Naive thymus-derived CD8-positive, alpha-beta T cell (primary cell): Measurements from ENCODE around the gene IER2. TPM values are rescaled to one million over a fixed set of nuclear protein-coding genes. Genes with fewer than 3 reads are reported as not detected.
"Not testable (repeated sequence)": the region's sequence is repeated elsewhere in the genome, so short reads cannot be mapped to it uniquely, and the experiment has no call there.

Experiments used
- ATAC-seq, 2 donors: fragments of 150-1000 bp; cut with Tn5 transposase in 1 of 2; sonication (Bioruptor Pico), chemical (Tn5 transposase) in 1 of 2; 1 replicate in 1 of 2; 2 replicates in 1 of 2; pipeline ENCODE4 v1.10.0; 2021; ENCODE audit warnings: mild to moderate bottlenecking in 2 of 2, moderate library complexity in 2 of 2
- POLR2A ChIA-PET: fragments of 350-600 bp; sonication (Branson Sonifier 250); formaldehyde crosslinking; loops from one replicate; lab custom pipeline; 2021; ENCODE audit warnings: antibody characterized with exemption; lab: Charles Lee
- DNase-seq, 10 donors: peaks; one replicate each; pipeline versions ENCODE4 v3.0.0 to v3.0.0-alpha.2; 2020 to 2022
- H3K27ac Mint-ChIP-seq, 10 donors: one replicate each; pipeline ENCODE4 v1.8.0; 2020 to 2022; ENCODE audit warnings: mild to moderate bottlenecking in 10 of 10, mixed read lengths in 10 of 10, moderate library complexity in 4 of 10, inconsistent platforms in 1 of 10
- H3K27me3 Mint-ChIP-seq, 5 donors: one replicate each; pipeline ENCODE4 v1.8.0; 2021 to 2022; ENCODE audit warnings: mixed read lengths in 5 of 5
- H3K36me3 Mint-ChIP-seq, 3 donors: one replicate each; pipeline ENCODE4 v1.8.0; 2020 to 2022; ENCODE audit warnings: mixed read lengths in 3 of 3, mild to moderate bottlenecking in 2 of 3, inconsistent platforms in 1 of 3
- H3K4me1 Mint-ChIP-seq, 4 donors: one replicate each; pipeline ENCODE4 v1.8.0; 2021 to 2022; ENCODE audit warnings: mixed read lengths in 4 of 4
- H3K4me3 Mint-ChIP-seq, 10 donors: one replicate each; pipeline ENCODE4 v1.8.0; 2020 to 2022; ENCODE audit warnings: mild to moderate bottlenecking in 10 of 10, mixed read lengths in 10 of 10, moderate library complexity in 6 of 10, inconsistent platforms in 1 of 10
- H3K9me3 Mint-ChIP-seq, 9 donors: one replicate each; pipeline ENCODE4 v1.8.0; 2020 to 2022; ENCODE audit warnings: mixed read lengths in 9 of 9, mild to moderate bottlenecking in 3 of 9, inconsistent platforms in 1 of 9, moderate library complexity in 1 of 9
- polyA plus RNA-seq, 3 donors: library from polyadenylated mRNA; unstranded; fragments of 300-500 nt; fragmentation: Illumina TruSeq; gene quantifications; one replicate each; pipeline ENCODE4 v1.2.3, GENCODE V29; 2021
- total RNA-seq, 8 experiments: library from RNA in 2 of 8; stranded (reverse) in 2 of 8; gene quantifications; one replicate each; pipeline ENCODE4 v1.2.3 and lab custom pipeline; 2021 to 2026

The IER2 gene
- total and polyA plus RNA-seq, 5 experiments from 2014 or later = 100 to 162 (median 107) TPM

DNA sequence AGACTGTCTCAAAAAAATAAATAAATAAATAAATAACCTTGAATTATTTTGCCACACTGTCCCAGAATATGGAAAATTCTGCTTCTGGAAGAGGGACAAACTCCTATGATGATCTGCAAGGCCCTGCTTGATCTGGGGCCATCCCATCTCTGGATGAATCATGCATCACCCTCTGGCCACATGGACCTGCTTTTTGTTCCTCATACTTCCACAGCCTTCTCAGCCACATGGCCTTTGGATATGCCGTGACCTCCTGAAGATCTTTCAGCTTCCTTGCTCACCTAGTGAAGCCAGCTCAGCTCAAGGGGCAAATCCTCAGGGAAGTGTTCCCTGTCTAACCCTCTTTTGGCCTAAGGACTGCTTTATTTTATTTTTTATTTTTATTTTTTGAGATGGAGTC, 10.3 kb downstream of the IER2 start:
- peak overlapping the region in 9 of 10 donors; percentile 56 to 99 (median 86) for H3K27ac Mint-ChIP-seq
- POLR2A ChIA-PET = interaction anchor here (0.7 to 24.2 kb wide), 5 partner anchors 7 to 56 kb away, joined by 3 to 918 read pairs (median 8); partner anchors contain the start of genes IER2 and STX10
- H3K36me3 Mint-ChIP-seq = no peaks in the 10 kb centered on the region
- no peak for ATAC-seq
- H3K27me3 Mint-ChIP-seq = no peaks in the 10 kb centered on the region
- no peak for DNase-seq
- peak overlapping the region in 7 of 10 donors; percentile 10 to 76 (median 54) for H3K4me3 Mint-ChIP-seq
- no peaks in the 10 kb centered on the region for H3K9me3 Mint-ChIP-seq
- peaks cover 32 to 91% (median 75%) of the 10 kb centered on the region in 4 donors for H3K4me1 Mint-ChIP-seq

GRCh38 chr19:13162724-13163608, 12.8 kb downstream of the IER2 start:
- Mint-ChIP-seq H3K4me1 (peaks cover 21 to 91% (median 73%) of the 10 kb centered on the region in 4 donors), H3K27me3 (no peaks in the 10 kb centered on the region), H3K27ac (peak overlapping the region; percentile 76 to 99 (median 98)), H3K36me3 (no peaks in the 10 kb centered on the region), H3K9me3 (no peaks in the 10 kb centered on the region), H3K4me3 (peak overlapping the region; percentile 78 to 93 (median 88))
- POLR2A ChIA-PET = interaction anchor here (0.5 to 24.2 kb wide), 12 partner anchors 7 to 63 kb away, joined by 3 to 918 read pairs (median 6); partner anchors contain the start of genes IER2 and STX10
- DNase-seq = peak; percentile 60 to 87 (median 72)
- ATAC-seq = peak; percentile 50 to 56

DNA sequence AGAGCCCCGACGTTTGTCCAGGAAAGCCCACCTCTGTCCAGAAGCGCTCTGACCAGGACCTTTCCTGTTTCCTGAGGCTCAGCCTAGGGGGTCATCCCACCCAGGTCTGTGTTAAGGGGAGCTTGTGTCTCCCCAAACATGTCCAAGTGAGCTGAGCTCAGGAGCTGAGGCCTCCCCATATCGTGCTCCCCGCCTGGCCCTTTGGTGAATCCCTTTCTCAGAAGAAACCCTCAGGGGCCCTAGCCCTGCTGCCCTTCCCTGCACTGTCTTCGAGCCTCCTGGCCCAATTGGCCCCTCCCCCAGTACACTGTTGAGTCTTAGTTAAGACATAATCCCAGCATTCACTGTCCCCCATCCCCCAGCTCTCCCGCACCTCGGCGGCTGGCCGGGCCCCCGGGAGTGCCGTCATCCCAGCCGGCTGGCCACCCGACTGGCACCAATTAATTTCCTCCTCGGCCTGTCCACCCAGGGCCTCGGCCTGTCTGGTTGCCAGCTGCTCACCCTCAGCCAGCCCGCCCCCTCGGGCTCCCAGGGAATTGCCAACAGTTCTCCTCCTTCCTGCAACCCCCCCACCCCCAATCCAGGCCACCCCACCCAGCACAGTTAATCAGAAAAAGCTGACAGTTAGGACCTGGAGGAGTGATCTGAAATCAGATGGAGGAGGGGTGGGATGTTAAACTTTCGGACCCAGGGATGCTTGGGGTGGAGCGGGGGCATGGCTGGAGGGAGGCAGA, 13.6 kb downstream of the IER2 start:
- peak; percentile 6 to 11 for ATAC-seq
- DNase-seq = peak in 4 of 10 donors; percentile 33 to 46 (median 40)
- peak overlapping the region; percentile 76 to 99 (median 98) for H3K27ac Mint-ChIP-seq
- H3K4me3 Mint-ChIP-seq = peak overlapping the region; percentile 78 to 93 (median 88)
- H3K27me3 Mint-ChIP-seq = no peaks in the 10 kb centered on the region
- POLR2A ChIA-PET = interaction anchor here (0.5 to 24.2 kb wide), 9 partner anchors 9 to 1058 kb away, joined by 3 to 918 read pairs (median 5); partner anchors contain the start of genes IER2 and STX10
- H3K4me1 Mint-ChIP-seq = peaks cover 16 to 91% (median 73%) of the 10 kb centered on the region in 4 donors
- no peaks in the 10 kb centered on the region for H3K36me3 Mint-ChIP-seq
- no peaks in the 10 kb centered on the region for H3K9me3 Mint-ChIP-seq

- H3K9me3 Mint-ChIP-seq = no peaks in the 10 kb centered on the region
- H3K27ac Mint-ChIP-seq = peak overlapping the region; percentile 76 to 99 (median 98)
- no peaks in the 10 kb centered on the region for H3K27me3 Mint-ChIP-seq
- POLR2A ChIA-PET = interaction anchor here (0.6 to 24.2 kb wide), 7 partner anchors 8 to 72 kb away, joined by 3 to 918 read pairs (median 6); partner anchors contain the start of genes IER2, NACC1 and STX10
- no peak for ATAC-seq
- DNase-seq = peak in 6 of 10 donors; percentile 34 to 51 (median 38)
- peaks cover 18 to 93% (median 78%) of the 10 kb centered on the region in 4 donors for H3K4me1 Mint-ChIP-seq
- H3K4me3 Mint-ChIP-seq = peak overlapping the region; percentile 51 to 93 (median 87)
- no peaks in the 10 kb centered on the region for H3K36me3 Mint-ChIP-seq
These were observed 14.3 kb downstream of the IER2 start for GRCh38 chr19:13164343-13165161.

GRCh38 chr19:13165162-13165997, 15.2 kb downstream of the IER2 start:
- POLR2A ChIA-PET = interaction anchor here (0.6 to 24.2 kb wide), 6 partner anchors 12 to 426 kb away, joined by 3 to 918 read pairs (median 4); partner anchors contain the start of genes IER2, NACC1 and STX10
- peak overlapping the region; percentile 76 to 99 (median 98) for H3K27ac Mint-ChIP-seq
- H3K9me3 Mint-ChIP-seq = no peaks in the 10 kb centered on the region
- DNase-seq = no peak
- peaks cover 24 to 94% (median 78%) of the 10 kb centered on the region in 4 donors for H3K4me1 Mint-ChIP-seq
- peak overlapping the region in 9 of 10 donors; percentile 11 to 91 (median 86) for H3K4me3 Mint-ChIP-seq
- H3K27me3 Mint-ChIP-seq = no peaks in the 10 kb centered on the region
- no peaks in the 10 kb centered on the region for H3K36me3 Mint-ChIP-seq
- no peak for ATAC-seq

GRCh38 chr19:13166151-13166550, 15.9 kb downstream of the IER2 start:
- H3K9me3 Mint-ChIP-seq, ATAC-seq, H3K27me3 Mint-ChIP-seq, DNase-seq, H3K36me3 Mint-ChIP-seq: not testable (repeated sequence)
- peaks cover 27 to 95% (median 82%) of the 10 kb centered on the region in 4 donors for H3K4me1 Mint-ChIP-seq
- H3K27ac Mint-ChIP-seq = peak overlapping the region; percentile 76 to 99 (median 98)
- peak overlapping the region in 2 of 10 donors; percentile 63 to 78 for H3K4me3 Mint-ChIP-seq
- POLR2A ChIA-PET = interaction anchor here (0.6 to 24.2 kb wide), 6 partner anchors 13 to 427 kb away, joined by 3 to 918 read pairs (median 6); partner anchors contain the start of genes IER2 and STX10

DNA sequence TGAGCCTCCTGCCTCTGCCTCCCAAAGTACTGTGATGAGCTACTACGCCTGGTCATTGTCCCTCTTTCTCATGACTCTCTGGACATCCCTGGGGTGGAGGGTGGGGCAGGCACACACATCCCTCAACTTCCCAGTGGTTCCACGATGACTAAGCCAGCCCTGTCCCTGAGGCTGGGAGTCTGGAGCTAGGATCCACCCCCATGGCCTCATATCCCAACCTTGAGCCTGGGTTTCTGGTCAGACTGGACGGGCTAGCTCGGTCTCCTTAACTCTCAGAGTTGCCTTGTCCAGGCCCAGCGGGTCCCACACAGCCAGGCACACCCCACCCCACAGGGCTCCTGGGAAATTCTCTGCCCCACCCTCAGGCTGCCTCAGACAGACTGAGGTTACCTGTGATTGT, 19.6 kb downstream of the IER2 start:
- DNase-seq = no peak
- peaks cover 28 to 93% (median 85%) of the 10 kb centered on the region in 4 donors for H3K4me1 Mint-ChIP-seq
- no peak for ATAC-seq
- H3K9me3 Mint-ChIP-seq = no peaks in the 10 kb centered on the region
- POLR2A ChIA-PET = interaction anchor here (0.7 to 24.2 kb wide), 6 partner anchors 8 to 45 kb away, joined by 3 to 918 read pairs (median 6); partner anchors contain the start of genes IER2 and STX10
- H3K27me3 Mint-ChIP-seq = no peaks in the 10 kb centered on the region
- peak overlapping the region; percentile 91 to 99 (median 99) for H3K27ac Mint-ChIP-seq
- H3K36me3 Mint-ChIP-seq = no peaks in the 10 kb centered on the region
- peak overlapping the region in 9 of 10 donors; percentile 74 to 95 (median 88) for H3K4me3 Mint-ChIP-seq

GRCh38 chr19:13171146-13171545, 20.9 kb downstream of the IER2 start:
- POLR2A ChIA-PET = interaction anchor here (0.6 to 24.2 kb wide), 5 partner anchors 9 to 1248 kb away, joined by 3 to 918 read pairs (median 6); partner anchors contain the start of genes DDX39A, IER2 and STX10
- ATAC-seq = no peak
- Mint-ChIP-seq H3K9me3 (no peaks in the 10 kb centered on the region), H3K36me3 (no peaks in the 10 kb centered on the region), H3K4me3 (peak overlapping the region; percentile 43 to 92 (median 80)), H3K27ac (peak overlapping the region; percentile 93 to 99 (median 98)), H3K27me3 (no peaks in the 10 kb centered on the region), H3K4me1 (peaks cover 28 to 83% (median 75%) of the 10 kb centered on the region in 4 donors)
- no peak for DNase-seq

GRCh38 chr19:13172346-13173138, 22.3 kb downstream of the IER2 start:
- DNase-seq (peak; percentile 54 to 90 (median 66)), ATAC-seq (peak; percentile 14 to 43)
- no peaks in the 10 kb centered on the region for H3K9me3 Mint-ChIP-seq
- H3K4me3 Mint-ChIP-seq = peak overlapping the region; percentile 81 to 92 (median 90)
- peak overlapping the region; percentile 93 to 99 (median 98) for H3K27ac Mint-ChIP-seq
- H3K27me3 Mint-ChIP-seq = no peaks in the 10 kb centered on the region
- no peaks in the 10 kb centered on the region for H3K36me3 Mint-ChIP-seq
- POLR2A ChIA-PET = interaction anchor here (0.6 to 24.2 kb wide), 6 partner anchors 10 to 92 kb away, joined by 3 to 918 read pairs (median 6); partner anchors contain the start of genes IER2 and STX10
- H3K4me1 Mint-ChIP-seq = peaks cover 22 to 77% (median 66%) of the 10 kb centered on the region in 4 donors
